ENCODE measurements around the gene DAW1.

DNA sequence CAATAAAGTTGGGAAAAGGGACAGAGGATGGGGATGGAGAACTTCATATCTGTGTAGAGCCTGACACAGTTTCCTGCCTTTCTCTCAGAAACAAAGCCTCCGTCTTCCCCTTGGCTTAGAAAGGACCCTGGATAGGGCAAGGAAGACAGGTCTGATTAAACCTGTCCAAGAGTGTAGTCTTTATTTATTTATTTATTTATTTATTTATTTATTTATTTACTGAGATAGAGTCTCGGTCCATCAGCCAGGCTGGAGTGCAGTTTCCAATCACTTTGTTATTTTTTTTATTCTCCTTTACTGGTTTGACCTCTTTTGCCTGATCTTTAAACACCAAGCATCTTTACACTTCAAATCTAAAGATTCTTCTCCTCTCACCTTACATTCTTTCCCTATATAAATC, 47.5 kb upstream of the DAW1 start:
- TF ChIP-seq, protein P1, sequence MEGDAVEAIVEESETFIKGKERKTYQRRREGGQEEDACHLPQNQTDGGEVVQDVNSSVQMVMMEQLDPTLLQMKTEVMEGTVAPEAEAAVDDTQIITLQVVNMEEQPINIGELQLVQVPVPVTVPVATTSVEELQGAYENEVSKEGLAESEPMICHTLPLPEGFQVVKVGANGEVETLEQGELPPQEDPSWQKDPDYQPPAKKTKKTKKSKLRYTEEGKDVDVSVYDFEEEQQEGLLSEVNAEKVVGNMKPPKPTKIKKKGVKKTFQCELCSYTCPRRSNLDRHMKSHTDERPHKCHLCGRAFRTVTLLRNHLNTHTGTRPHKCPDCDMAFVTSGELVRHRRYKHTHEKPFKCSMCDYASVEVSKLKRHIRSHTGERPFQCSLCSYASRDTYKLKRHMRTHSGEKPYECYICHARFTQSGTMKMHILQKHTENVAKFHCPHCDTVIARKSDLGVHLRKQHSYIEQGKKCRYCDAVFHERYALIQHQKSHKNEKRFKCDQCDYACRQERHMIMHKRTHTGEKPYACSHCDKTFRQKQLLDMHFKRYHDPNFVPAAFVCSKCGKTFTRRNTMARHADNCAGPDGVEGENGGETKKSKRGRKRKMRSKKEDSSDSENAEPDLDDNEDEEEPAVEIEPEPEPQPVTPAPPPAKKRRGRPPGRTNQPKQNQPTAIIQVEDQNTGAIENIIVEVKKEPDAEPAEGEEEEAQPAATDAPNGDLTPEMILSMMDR (IDR thresholded peaks at IDR 0.05), result no peak
- no peak for TF ChIP-seq POLR2A (IDR thresholded peaks at IDR 0.05)

Measured in adrenal gland (tissue), 5 donors.